Osteoblast (primary cell): Measurements from ENCODE around the gene BFAR. TPM values are rescaled to one million over a fixed set of nuclear protein-coding genes. Genes with fewer than 3 reads are reported as not detected.

Source experiments
- DNase-seq: peaks from one replicate; pipeline ENCODE4 v3.0.0; 2011; ENCODE audit warnings: low spot score, mixed read lengths; ENCODE audit not compliant: insufficient read length; ENCODE audit errors: missing footprints
- H2AFZ ChIP-seq: 2 replicates; pipeline ENCODE4 v1.6.0; 2011; ENCODE audit warnings: mild to moderate bottlenecking, low read length
- H3K27ac ChIP-seq: 2 replicates; pipeline ENCODE4 v1.5.1; 2011; ENCODE audit warnings: mild to moderate bottlenecking, low read depth, low read length, moderate library complexity
- H3K27me3 ChIP-seq: 2 replicates; pipeline ENCODE4 v1.6.0; 2012; ENCODE audit warnings: mild to moderate bottlenecking, control low read depth, inconsistent platforms, low read length, moderate library complexity; ENCODE audit not compliant: insufficient read depth
- H3K36me3 ChIP-seq: 2 replicates; pipeline ENCODE4 v1.5.1; 2011; ENCODE audit warnings: mild to moderate bottlenecking, low read length, control low read depth, moderate library complexity; ENCODE audit not compliant: insufficient read depth
- H3K4me1 ChIP-seq: 2 replicates; pipeline ENCODE4 v1.5.1; 2011; ENCODE audit warnings: mild to moderate bottlenecking, low read length, control low read depth, moderate library complexity; ENCODE audit not compliant: insufficient read depth
- H3K4me2 ChIP-seq: 2 replicates; pipeline ENCODE4 v1.6.0; 2011; ENCODE audit warnings: mild to moderate bottlenecking, low read length; ENCODE audit not compliant: insufficient read depth
- H3K4me3 ChIP-seq: fragments of 200-600 bp; sonication (generic); 3 replicates; pipeline ENCODE4 v1.5.1; 2012; ENCODE audit warnings: mild to moderate bottlenecking, low read length, inconsistent platforms; ENCODE audit not compliant: insufficient read depth
- H3K79me2 ChIP-seq: 2 replicates; pipeline ENCODE4 v1.6.0; 2012; ENCODE audit warnings: mild to moderate bottlenecking, low read length, control low read depth, inconsistent platforms; ENCODE audit not compliant: insufficient read depth
- H3K9me3 ChIP-seq: 2 replicates; pipeline ENCODE4 v1.5.1; 2011; ENCODE audit warnings: low read depth, low read length, control low read depth
- H4K20me1 ChIP-seq: 2 replicates; pipeline ENCODE4 v1.6.0; 2012; ENCODE audit warnings: mild to moderate bottlenecking, low read length, control low read depth; ENCODE audit not compliant: insufficient read depth
- CTCF ChIP-seq: IDR thresholded peaks from 2 replicates; pipeline ENCODE4 v1.5.1; 2011; ENCODE audit warnings: mild to moderate bottlenecking, low read depth, low read length, moderate library complexity; ENCODE audit errors: extremely low read depth
- total RNA-seq: library from RNA; depleted of rRNA; stranded (reverse); fragments of >200 nt; gene quantifications from 2 replicates; pipeline ENCODE4 v1.2.3, GENCODE V29; 2012

Gene BFAR
- total RNA-seq, 1 donor: 186 TPM

GRCh38 chr16:14600164-14600563 lies 32.6 kb upstream of the BFAR start:
- Histone ChIP-seq H3K4me3 (no peak overlapping the region), H3K9me3 (no peaks in the 10 kb centered on the region), H3K79me2 (no peaks in the 10 kb centered on the region), H3K27me3 (no peaks in the 10 kb centered on the region), H3K4me2 (no peak overlapping the region), H4K20me1 (no peaks in the 10 kb centered on the region), H3K4me1 (no peaks in the 10 kb centered on the region), H3K27ac (no peak overlapping the region), H3K36me3 (peaks cover 43% of the 10 kb centered on the region), H2AFZ (no peak overlapping the region)
- DNase-seq: peak; percentile 39
- TF ChIP-seq CTCF: peak; percentile 56

GRCh38 chr16:14602443-14602963 lies 30.2 kb upstream of the BFAR start:
- no peaks in the 10 kb centered on the region for H3K79me2 ChIP-seq
- DNase-seq: no peak
- no peak overlapping the region for H3K4me2 ChIP-seq
- H3K4me1 ChIP-seq: no peaks in the 10 kb centered on the region
- no peaks in the 10 kb centered on the region for H4K20me1 ChIP-seq
- H2AFZ ChIP-seq: no peak overlapping the region
- no peaks in the 10 kb centered on the region for H3K27me3 ChIP-seq
- no peak overlapping the region for H3K27ac ChIP-seq
- TF ChIP-seq CTCF: no peak
- H3K4me3 ChIP-seq: no peak overlapping the region
- H3K9me3 ChIP-seq: no peaks in the 10 kb centered on the region
- peaks cover 55% of the 10 kb centered on the region for H3K36me3 ChIP-seq

- peaks cover 61% of the 10 kb centered on the region for H3K36me3 ChIP-seq
- no peaks in the 10 kb centered on the region for H3K9me3 ChIP-seq
- H3K4me3 ChIP-seq: no peak overlapping the region
- TF ChIP-seq CTCF: no peak
- no peak for DNase-seq
- H3K4me2 ChIP-seq: no peak overlapping the region
- no peak overlapping the region for H3K27ac ChIP-seq
- no peak overlapping the region for H2AFZ ChIP-seq
- no peaks in the 10 kb centered on the region for H3K4me1 ChIP-seq
- H3K27me3 ChIP-seq: no peaks in the 10 kb centered on the region
- H4K20me1 ChIP-seq: no peaks in the 10 kb centered on the region
- no peaks in the 10 kb centered on the region for H3K79me2 ChIP-seq
Measured at GRCh38 chr16:14606102-14606501, 26.6 kb upstream of the BFAR start.

- Histone ChIP-seq H3K27me3 (no peaks in the 10 kb centered on the region), H3K4me1 (no peaks in the 10 kb centered on the region), H3K9me3 (no peaks in the 10 kb centered on the region), H3K36me3 (peaks cover 57% of the 10 kb centered on the region), H4K20me1 (no peaks in the 10 kb centered on the region), H3K27ac (no peak overlapping the region), H3K4me3 (no peak overlapping the region), H2AFZ (no peak overlapping the region), H3K79me2 (no peaks in the 10 kb centered on the region), H3K4me2 (no peak overlapping the region)
- no peak for DNase-seq
- no peak for TF ChIP-seq CTCF
Measured at GRCh38 chr16:14608111-14608566, 24.6 kb upstream of the BFAR start.
